HCT116 (cell line): ENCODE measurements around the gene PEX11A. TPM values are rescaled to one million over a fixed set of nuclear protein-coding genes. Genes with fewer than 3 reads are reported as not detected.

ENCODE experiments used
- ATAC-seq: fragments of 200-7000 bp; cut with Tn5 transposase; 2 replicates; pipeline ENCODE4 v1.9.1; 2020; ENCODE audit warnings: mild to moderate bottlenecking, moderate library complexity
- BruUV-seq: library from RNA; stranded (reverse); fragments of 400-500 nt; replicated peaks from 2 replicates; lab custom pipeline; 2021; lab: Mats Ljungman, UMichigan
- CTCF ChIA-PET: fragments of 300-600 bp; sonication (Branson Sonifier 250); formaldehyde crosslinking; loops from one replicate; lab custom pipeline; 2021; ENCODE audit warnings: antibody characterized with exemption; lab: Charles Lee
- POLR2A ChIA-PET: fragments of 300-600, 350-600 bp; sonication (Branson Sonifier 250); formaldehyde crosslinking; loops from one replicate; lab custom pipeline; 2021; ENCODE audit warnings: antibody characterized with exemption; lab: Charles Lee
- RAD21 ChIA-PET, 2 experiments: fragments of 300-600 bp; sonication (Branson Sonifier 250); formaldehyde crosslinking; loops; one replicate each; lab custom pipeline; 2023; ENCODE audit warnings: low total read pairs in 2 of 2; ENCODE audit not compliant: uncharacterized antibody in 2 of 2, unreplicated experiment in 2 of 2, low non-redundant PET in 1 of 2; lab: Charles Lee
- DNase-seq: peaks from one replicate; pipeline ENCODE4 v3.0.0-alpha.2; 2010; ENCODE audit warnings: low read depth, low spot score
- H2AFZ ChIP-seq: fragments of 200-600 bp; shearing (Covaris generic), sonication (generic); 2 replicates; pipeline ENCODE4 v1.6.1; 2017; ENCODE audit warnings: low read depth, mixed run types, mixed read lengths, antibody characterized with exemption, low read length; ENCODE audit not compliant: poor library complexity, severe bottlenecking
- H3K27ac ChIP-seq: 2 replicates; pipeline ENCODE4 v1.5.1; 2012; ENCODE audit warnings: low read depth, low read length
- H3K27me3 ChIP-seq: fragments of 200-600 bp; sonication (generic); 2 replicates; pipeline ENCODE4 v1.6.1; 2016; ENCODE audit warnings: mixed run types, low read length, mixed read lengths; ENCODE audit not compliant: insufficient read depth
- H3K36me3 ChIP-seq, 2 experiments: fragments of 200-500 bp in 1 of 2; fragments of 200-600 bp in 1 of 2; sonication (Bioruptor generic) in 1 of 2; sonication (generic) in 1 of 2; 2 replicates each; pipeline versions ENCODE4 v1.5.1 to v1.6.1; 2014 to 2016; ENCODE audit warnings: low read length in 2 of 2, inconsistent platforms in 1 of 2, mixed read lengths in 1 of 2, mixed run types in 1 of 2; ENCODE audit not compliant: insufficient read depth in 2 of 2, control insufficient read depth in 1 of 2
- H3K4me1 ChIP-seq, 2 experiments: fragments of 200-600 bp in 1 of 2; sonication (generic) in 1 of 2; 2 replicates each; pipeline versions ENCODE4 v1.5.1 to v1.6.1; 2012 to 2017; ENCODE audit warnings: low read length in 2 of 2, inconsistent platforms in 1 of 2, mild to moderate bottlenecking in 1 of 2, mixed read lengths in 1 of 2, mixed run types in 1 of 2, moderate library complexity in 1 of 2; ENCODE audit not compliant: insufficient read depth in 2 of 2, control insufficient read depth in 1 of 2
- H3K4me2 ChIP-seq: fragments of 200-600 bp; sonication (generic); 2 replicates; pipeline ENCODE4 v1.6.1; 2017; ENCODE audit warnings: mixed run types, low read length, mixed read lengths
- H3K4me3 ChIP-seq, 2 experiments: fragments of 200-600 bp in 1 of 2; sonication (generic) in 1 of 2; replicated peaks in 1 of 2; 2 replicates each; pipeline ENCODE4 v1.5.1; 2011 to 2016; ENCODE audit warnings: low read length in 2 of 2, control low read depth in 1 of 2, low read depth in 1 of 2, mild to moderate bottlenecking in 1 of 2, mixed read lengths in 1 of 2, mixed run types in 1 of 2
- H3K79me2 ChIP-seq: fragments of 200-600 bp; sonication (generic); 2 replicates; pipeline ENCODE4 v1.6.1; 2017; ENCODE audit warnings: mild to moderate bottlenecking, mixed run types, low read length, moderate library complexity, mixed read lengths; ENCODE audit not compliant: insufficient read depth
- H3K9ac ChIP-seq: fragments of 200-600 bp; sonication (generic); 2 replicates; pipeline ENCODE4 v1.6.1; 2016; ENCODE audit warnings: low read length, mixed read lengths
- H3K9me2 ChIP-seq: fragments of 200-600 bp; sonication (generic), shearing (Covaris generic); 2 replicates; pipeline ENCODE4 v1.6.1; 2017; ENCODE audit warnings: mixed run types, mild to moderate bottlenecking, moderate library complexity; ENCODE audit not compliant: insufficient read depth
- H3K9me3 ChIP-seq, 2 experiments: fragments of 200-500 bp in 1 of 2; fragments of 200-600 bp in 1 of 2; sonication (Bioruptor generic) in 1 of 2; sonication (generic) in 1 of 2; 2 replicates each; pipeline ENCODE4 v1.6.1; 2014 to 2017; ENCODE audit warnings: low read length in 2 of 2, mixed read lengths in 2 of 2, inconsistent platforms in 1 of 2, low read depth in 1 of 2, mild to moderate bottlenecking in 1 of 2, mixed run types in 1 of 2, moderate library complexity in 1 of 2; ENCODE audit not compliant: control insufficient read depth in 1 of 2, insufficient read depth in 1 of 2
- H4K20me1 ChIP-seq: fragments of 200-600 bp; sonication (generic), shearing (Covaris generic); 2 replicates; pipeline ENCODE4 v1.6.1; 2017; ENCODE audit warnings: mixed run types, mild to moderate bottlenecking, moderate library complexity; ENCODE audit not compliant: insufficient read depth
- ATF3 ChIP-seq: IDR thresholded peaks from 2 replicates; pipeline ENCODE4 v1.6.1; 2012
- ELF1 ChIP-seq: IDR thresholded peaks from 2 replicates; pipeline ENCODE4 v1.6.1; 2012; ENCODE audit warnings: low read depth, borderline replicate concordance
- EZH2phosphoT487 ChIP-seq: fragments of 200-600 bp; IDR thresholded peaks from 2 replicates; pipeline ENCODE4 v1.6.1; 2018; ENCODE audit warnings: antibody characterized with exemption, borderline replicate concordance
- POLR2AphosphoS5 ChIP-seq: IDR thresholded peaks from 2 replicates; pipeline ENCODE4 v1.6.1; 2011; ENCODE audit warnings: mild to moderate bottlenecking, low read depth, low read length, moderate library complexity
- SIN3A ChIP-seq: IDR thresholded peaks from 2 replicates; pipeline ENCODE4 v1.6.1; 2012; ENCODE audit warnings: low read depth
- TCF7L2 ChIP-seq: IDR thresholded peaks from 2 replicates; pipeline ENCODE4 v1.7.0; 2011; ENCODE audit warnings: borderline replicate concordance, inconsistent platforms; ENCODE audit not compliant: insufficient read depth, insufficient read length; ENCODE audit errors: extremely low read depth
- YY1 ChIP-seq: IDR thresholded peaks from 2 replicates; pipeline ENCODE4 v1.6.1; 2011; ENCODE audit warnings: low read length, low read depth, moderate library complexity, mild to moderate bottlenecking; ENCODE audit not compliant: insufficient replicate concordance; ENCODE audit errors: extremely low read depth
- ZBTB33 ChIP-seq: IDR thresholded peaks from 2 replicates; pipeline ENCODE4 v1.6.1; 2011; ENCODE audit warnings: mild to moderate bottlenecking, low read length, moderate library complexity; ENCODE audit not compliant: insufficient replicate concordance; ENCODE audit errors: extremely low read depth
- ZNF274 ChIP-seq: fragments of 200-500 bp; sonication (Bioruptor generic); IDR thresholded peaks from 2 replicates; pipeline ENCODE4 v1.6.1; 2014; ENCODE audit warnings: mild to moderate bottlenecking, low read depth, low read length, inconsistent platforms
- intact Hi-C: fragments of 100-400 bp; cut with micrococcal nuclease; formaldehyde crosslinking; loops from 2 replicates; pipeline ENCODE4 v1.10.0; 2022
- total RNA-seq: library from RNA; stranded (reverse); gene quantifications from one replicate; pipeline ENCODE4 v1.2.1, GENCODE V29; 2021; ENCODE audit not compliant: unreplicated experiment

Gene PEX11A
- total RNA-seq, 1 experiment from 2014 or later: 7.1 TPM

- Histone ChIP-seq H3K27me3 (no peaks in the 10 kb centered on the region), H2AFZ (no peak overlapping the region), H3K4me3 (no peak overlapping the region), H3K4me1 (no peaks in the 10 kb centered on the region), H3K36me3 (no peaks in the 10 kb centered on the region)
- ChIA-PET POLR2A (no interaction called here), RAD21 (no interaction called here), CTCF (no interaction called here)
- DNase-seq: no peak
- no peak for TF ChIP-seq ELF1
- no peak for TF ChIP-seq ATF3
- no peak for TF ChIP-seq SIN3A
- TF ChIP-seq POLR2AphosphoS5: no peak
- TF ChIP-seq YY1: no peak
- TF ChIP-seq EZH2phosphoT487: no peak
- no peak for TF ChIP-seq TCF7L2
- TF ChIP-seq ZBTB33: no peak
- no peak for TF ChIP-seq ZNF274
- TF ChIP-seq, all 23 proteins: peak for 0
- no TSS peak for BruUV-seq
- no peak overlapping the region for H3K9ac ChIP-seq
- intact Hi-C loops: no loop called here
- H3K4me2 ChIP-seq: no peak overlapping the region
- H3K79me2 ChIP-seq: no peaks in the 10 kb centered on the region
- H4K20me1 ChIP-seq: no peaks in the 10 kb centered on the region
- no peaks in the 10 kb centered on the region for H3K9me2 ChIP-seq
- no peaks in the 10 kb centered on the region for H3K9me3 ChIP-seq
- no peak for ATAC-seq
- no peak overlapping the region for H3K27ac ChIP-seq
Observed at GRCh38 chr15:89707577-89707976, 17.0 kb upstream of the PEX11A start.
